B cell (primary cell): ENCODE measurements around the gene ASPG.
A peak's percentile ranks its signal among the peaks of the same experiment; 100 is the strongest.

Source experiments
- CTCF ChIP-seq: fragments of 200-600 bp; IDR thresholded peaks from one replicate; pipeline ENCODE4 v1.8.0; 2022; ENCODE audit warnings: antibody characterized with exemption, mild to moderate bottlenecking
- EZH2 ChIP-seq: IDR thresholded peaks from 2 replicates; pipeline ENCODE4 v1.6.1; 2012; ENCODE audit warnings: borderline replicate concordance, low read depth, mild to moderate bottlenecking, moderate library complexity, low read length; ENCODE audit not compliant: insufficient read depth, poor library complexity, severe bottlenecking

GRCh38 chr14:104094709-104095425 is 9.4 kb downstream of the ASPG start:
- TF ChIP-seq CTCF (peak; percentile 92), EZH2 (no peak)
